Measurements from ENCODE around the gene STRA8. TPM values are rescaled to one million over a fixed set of nuclear protein-coding genes. Genes with fewer than 3 reads are reported as not detected.

Gene STRA8
- total RNA-seq, 1 donor from 2014 or later = not detected

- DNase-seq (ENCODE audit: extremely low read depth, low read depth, low spot score) = no peak
Observed at GRCh38 chr7:135235841-135236240, 2.2 kb downstream of the STRA8 start.

DNA sequence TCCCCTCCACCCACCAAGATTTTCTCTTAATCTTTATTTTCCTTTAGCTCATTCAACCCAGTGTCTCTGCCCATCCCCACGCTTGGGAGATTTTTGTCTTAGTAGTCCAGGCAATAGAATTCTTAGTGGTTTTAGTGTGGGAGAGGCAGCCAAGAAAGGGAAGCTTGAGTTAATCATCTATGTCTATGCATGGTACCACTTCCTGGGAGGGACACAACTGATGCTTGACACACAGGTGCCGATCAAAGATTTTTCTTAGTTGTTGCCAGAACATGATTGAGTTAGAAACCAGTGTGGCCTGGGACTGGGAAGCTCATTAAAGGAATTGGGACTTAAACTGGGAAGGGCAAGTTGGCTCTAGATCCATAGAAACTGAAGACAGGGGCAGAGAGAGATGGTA lies 3.1 kb downstream of the STRA8 start:
- DNase-seq (ENCODE audit: extremely low read depth, low read depth, low spot score) = no peak

- DNase-seq (ENCODE audit: extremely low read depth, low read depth, low spot score) = no peak
Observed at GRCh38 chr7:135238112-135238744, 4.6 kb downstream of the STRA8 start.

DNA sequence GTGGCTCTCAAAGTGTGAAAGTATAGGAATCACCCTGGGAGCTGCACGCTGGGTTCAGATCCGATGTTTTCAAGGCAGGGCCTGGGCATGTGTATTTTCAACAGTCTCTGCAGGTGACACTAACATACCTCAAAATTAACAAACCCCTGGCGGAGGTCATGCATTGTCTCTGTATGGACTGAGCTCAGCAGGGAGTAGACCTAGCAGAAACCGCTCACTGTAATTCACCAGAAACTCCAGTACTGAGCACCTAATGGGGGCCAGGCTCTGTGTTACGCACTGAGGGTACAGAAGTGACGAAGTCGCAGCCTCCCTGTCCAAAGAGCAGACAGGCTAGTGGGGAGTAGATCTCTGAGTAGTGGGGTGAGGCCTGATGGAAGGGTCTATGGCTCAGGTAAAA lies 5.6 kb downstream of the STRA8 start:
- no peak for DNase-seq (ENCODE audit: extremely low read depth, low read depth, low spot score)

DNA sequence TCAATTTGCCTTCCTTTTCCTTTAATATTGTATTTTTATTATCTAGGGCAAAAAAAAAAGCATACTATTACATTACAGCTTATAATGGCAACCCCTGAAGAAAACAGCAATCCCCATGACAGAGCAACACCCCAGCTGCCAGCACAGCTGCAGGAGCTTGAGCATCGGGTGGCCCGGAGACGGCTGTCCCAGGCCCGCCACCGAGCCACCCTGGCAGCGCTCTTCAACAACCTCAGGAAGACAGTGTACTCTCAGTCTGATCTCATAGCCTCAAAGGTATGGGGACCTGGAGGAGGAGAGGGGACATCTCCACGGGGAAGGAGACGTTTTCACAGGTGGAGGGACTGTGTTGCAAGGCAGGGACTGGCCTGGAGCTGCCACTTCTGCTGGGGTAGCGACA lies 6.8 kb downstream of the STRA8 start:
- DNase-seq (ENCODE audit: extremely low read depth, low read depth, low spot score) = no peak

- DNase-seq (ENCODE audit: extremely low read depth, low read depth, low spot score) = no peak
Observed at GRCh38 chr7:135242096-135242684, 8.6 kb downstream of the STRA8 start.

DNA sequence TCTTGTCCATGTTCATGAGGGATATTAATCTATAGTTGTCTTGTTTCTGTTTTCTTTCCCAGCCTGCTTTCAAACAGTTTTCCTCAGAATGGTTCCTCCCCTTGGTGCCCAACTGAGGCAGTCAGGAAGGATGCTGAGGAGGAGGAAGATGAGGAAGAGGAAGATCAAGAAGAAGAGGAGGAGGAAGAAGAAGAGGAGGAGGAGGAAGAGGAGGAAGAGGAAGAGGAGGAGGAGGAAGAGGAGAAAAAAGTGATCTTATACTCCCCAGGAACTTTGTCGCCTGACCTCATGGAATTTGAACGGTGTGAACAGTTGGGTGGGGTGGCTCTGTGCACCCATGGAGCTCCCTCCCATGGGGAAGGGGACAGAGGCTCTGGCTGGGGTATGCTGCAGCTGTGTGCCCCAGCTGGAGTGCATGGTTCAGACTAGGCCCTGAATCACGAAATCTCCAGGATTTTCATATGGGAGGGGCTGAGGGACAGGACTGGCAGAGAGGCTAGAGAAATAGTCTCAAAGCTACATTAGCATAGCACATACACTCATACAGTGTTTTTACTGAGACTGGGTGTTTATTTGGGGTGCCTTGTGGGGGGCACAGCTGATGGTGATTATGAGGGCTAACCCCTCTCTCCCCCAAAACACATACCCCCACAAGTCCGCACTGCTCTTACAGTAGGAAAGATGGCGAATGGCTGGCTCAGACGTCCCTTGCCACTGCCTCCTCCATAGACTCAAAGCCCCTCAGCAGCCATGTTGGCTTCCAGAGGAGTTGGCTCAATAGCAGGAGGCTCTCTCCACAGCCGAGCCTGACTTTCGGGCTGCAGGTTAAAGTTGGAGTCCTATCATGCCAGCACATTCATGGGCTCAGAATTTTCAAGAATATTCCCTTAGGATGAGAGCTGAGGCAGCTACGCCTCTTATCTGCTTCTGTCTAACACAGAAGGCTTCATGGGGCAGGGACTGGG lies 11.9 kb downstream of the STRA8 start:
- DNase-seq (ENCODE audit: extremely low read depth, low read depth, low spot score) = no peak

DNA sequence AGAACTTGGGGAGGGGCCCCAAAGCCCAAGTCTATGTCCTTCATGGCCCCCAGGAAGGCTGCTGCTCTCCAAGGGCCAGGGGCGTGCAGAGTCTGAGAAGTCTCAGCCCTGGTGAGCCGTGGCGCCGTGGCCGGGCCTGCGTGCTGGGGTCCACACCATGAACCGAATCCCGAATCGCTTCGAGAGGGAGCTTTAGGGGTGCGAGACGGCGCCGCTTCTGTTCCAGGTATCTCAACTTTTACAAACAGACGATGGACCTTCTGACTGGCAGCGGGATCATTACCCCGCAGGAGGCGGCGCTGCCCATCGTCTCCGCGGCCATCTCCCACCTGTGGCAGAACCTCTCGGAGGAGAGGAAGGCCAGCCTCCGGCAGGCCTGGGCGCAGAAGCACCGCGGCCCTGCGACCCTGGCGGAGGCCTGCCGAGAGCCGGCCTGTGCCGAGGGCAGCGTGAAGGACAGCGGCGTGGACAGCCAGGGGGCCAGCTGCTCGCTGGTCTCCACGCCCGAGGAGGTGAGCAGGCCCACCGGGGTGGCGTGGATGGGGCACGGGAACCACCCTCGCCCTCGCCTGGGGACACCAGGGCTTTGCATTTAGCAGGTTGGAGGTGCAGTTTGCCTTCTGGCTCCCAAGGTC lies 12.7 kb downstream of the STRA8 start:
- DNase-seq (ENCODE audit: extremely low read depth, low read depth, low spot score) = no peak

DNA sequence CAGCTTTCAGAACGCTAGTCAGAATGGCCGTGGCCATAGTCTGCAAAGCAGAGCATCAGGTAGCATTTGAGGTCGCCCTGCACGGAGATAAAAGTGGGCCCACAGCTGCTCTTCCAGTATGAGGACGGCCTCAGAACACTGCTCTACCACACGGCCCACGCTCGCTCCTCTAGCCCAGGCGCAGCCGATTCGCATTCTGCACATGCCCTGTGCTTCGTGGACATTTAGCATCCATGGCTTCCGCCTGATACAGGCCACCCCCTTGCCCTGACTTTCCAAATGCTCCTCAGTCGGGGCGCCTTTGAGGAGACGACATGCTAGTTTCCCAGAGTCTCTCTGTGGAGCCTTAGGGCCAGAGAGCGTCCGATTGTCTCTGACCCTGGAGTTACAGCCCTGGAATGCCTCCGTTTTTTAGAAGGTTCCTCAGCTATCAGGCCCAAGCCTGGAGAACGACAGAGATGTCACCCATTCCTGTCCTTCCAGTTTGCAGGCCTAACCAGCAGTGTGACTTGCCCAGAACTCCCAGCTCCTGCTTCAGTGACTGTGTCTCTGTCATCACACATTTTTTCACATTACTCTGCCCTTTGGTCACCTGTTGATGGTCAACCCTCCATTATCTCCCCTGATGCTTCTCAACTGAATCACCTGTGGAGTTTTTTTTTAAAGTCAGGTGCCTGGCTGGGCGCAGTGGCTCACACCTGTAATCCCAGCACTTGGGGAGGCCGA lies 14.3 kb downstream of the STRA8 start:
- no peak for DNase-seq (ENCODE audit: extremely low read depth, low read depth, low spot score)

GRCh38 chr7:135248546-135248945 lies 14.9 kb downstream of the STRA8 start:
- DNase-seq (ENCODE audit: extremely low read depth, low read depth, low spot score) = no peak

DNA sequence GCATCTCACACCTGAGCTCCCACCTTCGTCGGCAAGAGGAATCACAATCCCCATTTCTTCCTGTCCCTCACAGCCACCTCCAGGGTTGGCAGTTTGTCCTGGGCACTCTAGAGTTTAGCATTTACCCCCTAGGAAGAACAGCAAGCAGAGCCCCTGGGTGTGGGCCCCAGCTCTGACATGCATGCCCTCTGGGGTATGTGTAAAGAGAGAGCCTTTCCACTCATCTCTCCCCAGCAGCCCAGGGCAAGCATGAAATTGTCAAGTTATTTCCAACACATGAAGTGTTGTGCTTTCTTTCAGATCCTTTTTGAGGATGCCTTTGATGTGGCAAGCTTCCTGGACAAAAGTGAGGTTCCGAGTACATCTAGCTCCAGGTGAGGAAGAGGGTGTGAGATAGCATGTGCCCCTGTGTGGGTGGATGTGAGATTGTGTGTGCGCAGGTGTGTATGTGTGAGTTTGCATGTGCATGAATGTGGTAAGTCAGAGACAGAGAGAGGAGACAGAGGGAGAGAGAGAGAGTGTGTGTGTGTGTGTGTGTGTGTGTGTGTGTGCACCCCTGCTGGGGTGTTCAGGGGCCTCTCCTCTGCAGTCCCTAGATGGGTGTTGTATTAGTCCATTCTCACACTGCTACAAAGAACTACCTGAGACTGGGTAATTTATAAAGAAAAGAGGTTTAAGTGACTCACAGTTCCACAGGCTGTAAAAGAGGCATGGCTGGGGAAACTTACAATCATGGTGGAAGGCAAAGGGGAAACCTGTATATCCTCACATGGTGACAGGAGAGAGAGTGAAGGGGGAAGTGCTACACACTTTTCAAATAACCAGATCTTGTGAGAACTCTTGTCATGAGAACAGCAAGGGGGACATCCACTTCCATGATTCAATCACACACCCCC lies 18.1 kb downstream of the STRA8 start:
- no peak for DNase-seq (ENCODE audit: extremely low read depth, low read depth, low spot score)

GRCh38 chr7:135253851-135254771 lies 20.5 kb downstream of the STRA8 start:
- peak; percentile 25 for DNase-seq (ENCODE audit: extremely low read depth, low read depth, low spot score)

DNA sequence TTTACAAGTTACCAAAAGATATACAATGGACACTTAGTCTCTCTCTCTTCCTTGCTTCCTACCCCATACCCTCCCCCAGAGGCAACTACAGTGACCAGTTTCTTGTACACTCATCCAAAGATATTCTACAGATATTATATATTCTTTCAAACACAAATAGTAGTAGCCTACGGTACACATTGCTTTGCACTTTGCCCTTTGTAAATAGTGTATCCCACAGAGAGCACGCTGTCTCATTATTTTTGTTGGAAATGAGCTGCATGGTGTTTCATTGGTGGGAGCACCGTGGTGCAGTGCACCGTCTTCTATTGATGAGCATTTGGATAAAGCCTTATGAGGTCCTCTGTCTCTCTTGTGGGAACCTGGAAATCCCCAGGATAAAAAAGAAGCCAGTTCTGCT lies 24.2 kb downstream of the STRA8 start:
- no peak for DNase-seq (ENCODE audit: extremely low read depth, low read depth, low spot score)

DNA sequence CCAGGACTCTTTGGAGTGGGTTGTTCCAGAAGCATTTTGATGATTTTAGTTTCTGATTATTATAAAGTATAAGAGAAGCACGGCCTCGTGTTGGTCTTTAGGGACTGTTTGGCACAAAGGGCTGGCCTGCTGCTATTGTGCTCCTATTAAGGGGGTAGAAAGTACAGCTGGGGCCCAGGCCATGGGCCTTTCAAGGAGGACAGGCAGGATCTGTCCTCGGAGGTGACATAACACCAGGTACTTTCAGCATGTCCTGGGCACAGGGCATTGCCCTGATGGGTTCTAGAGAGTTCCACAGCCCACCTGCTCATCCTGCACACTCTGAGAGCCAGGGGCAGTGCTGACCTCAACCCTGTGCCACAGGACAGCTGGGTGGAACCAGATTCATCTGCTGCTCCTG lies 24.9 kb downstream of the STRA8 start:
- no peak for DNase-seq (ENCODE audit: extremely low read depth, low read depth, low spot score)

DNA sequence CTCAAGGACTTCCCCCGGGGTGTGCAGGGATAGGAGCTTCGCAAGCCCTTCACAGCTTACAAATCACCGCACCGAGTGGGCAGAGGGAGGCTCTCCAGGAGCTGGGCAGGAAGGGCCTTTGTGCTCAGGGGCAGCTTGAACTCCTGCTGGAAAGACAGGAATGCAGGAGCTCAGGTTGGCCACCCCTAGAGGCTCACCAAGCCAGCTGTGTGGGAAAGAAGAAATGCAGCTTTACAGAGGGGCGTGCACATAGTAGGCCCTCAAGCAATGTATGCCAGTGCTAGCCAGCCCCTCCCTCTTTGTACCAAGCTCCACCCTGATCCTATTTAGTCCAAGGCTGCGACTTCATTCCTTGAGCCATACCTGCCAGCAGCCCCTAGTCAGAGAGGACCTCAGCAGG lies 26.1 kb downstream of the STRA8 start:
- no peak for DNase-seq (ENCODE audit: extremely low read depth, low read depth, low spot score)

DNA sequence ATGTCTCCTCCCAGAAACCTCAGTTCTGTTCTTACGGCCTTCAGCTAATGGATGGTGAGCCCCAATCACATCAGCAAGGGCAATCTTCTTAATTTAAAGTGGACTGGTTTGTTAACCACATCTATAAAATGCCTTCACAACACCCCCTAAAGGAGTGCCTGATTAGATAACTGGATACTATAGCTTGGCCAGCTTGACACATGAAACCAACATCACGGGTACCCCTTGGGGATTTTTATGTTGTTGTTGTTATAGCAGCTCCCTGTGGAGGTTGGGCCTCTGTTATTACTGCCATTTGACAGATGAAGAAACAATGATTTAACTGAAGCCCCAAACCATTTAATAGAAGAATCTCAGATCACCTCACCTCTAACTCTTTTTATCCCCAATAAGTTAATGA lies 26.8 kb downstream of the STRA8 start:
- no peak for DNase-seq (ENCODE audit: extremely low read depth, low read depth, low spot score)

DNA sequence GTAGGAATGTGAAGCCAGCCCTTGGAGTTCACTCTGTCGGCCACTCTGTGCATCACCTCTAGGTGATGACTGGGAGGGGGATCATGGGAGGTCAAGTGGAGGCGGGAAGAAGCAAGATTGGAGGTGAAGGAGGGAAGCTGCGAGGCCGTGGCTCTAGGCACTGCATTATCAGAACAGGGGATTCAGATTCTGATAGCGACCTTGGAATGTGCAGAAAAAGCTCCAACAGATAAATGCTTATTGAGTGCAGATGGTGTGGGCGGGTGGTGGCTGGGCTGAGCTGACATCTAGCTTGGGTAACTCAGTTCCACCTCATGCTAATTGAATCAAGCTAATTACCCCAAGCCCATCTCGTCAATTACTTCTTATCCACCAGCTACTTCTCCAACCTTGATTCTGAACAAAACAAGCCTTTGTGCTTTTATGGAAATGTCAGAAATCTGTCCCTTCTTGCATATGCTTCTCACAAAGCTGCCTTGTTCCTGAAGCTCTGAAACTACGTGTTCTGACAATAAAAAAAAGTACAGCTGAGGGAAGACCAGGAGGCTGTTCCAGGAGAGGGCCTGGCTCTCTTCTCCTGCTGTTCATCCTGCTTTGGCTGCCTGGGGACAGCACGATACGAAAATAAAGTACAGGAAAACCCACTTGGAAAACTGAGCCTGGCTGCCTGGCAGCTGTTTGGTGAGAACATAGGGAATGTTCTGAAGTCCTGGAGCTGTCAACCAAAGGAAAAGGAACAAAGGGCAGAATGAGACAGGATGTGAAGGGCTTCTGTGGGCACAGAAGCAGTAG lies 27.5 kb downstream of the STRA8 start:
- DNase-seq (ENCODE audit: extremely low read depth, low read depth, low spot score) = no peak
